HG02943 (cell line): ENCODE data around the gene TMEM129.
"Not testable (repeated sequence)": the region's sequence is repeated elsewhere in the genome, so short reads cannot be mapped to it uniquely, and the experiment has no call there.

Experiments used
- ATAC-seq: cut with Tn5 transposase; IDR thresholded peaks from one replicate; pipeline ENCODE4 v1.9.1; 2021; ENCODE audit warnings: mild to moderate bottlenecking, low read depth, moderate library complexity; ENCODE audit not compliant: unreplicated experiment

Gene TMEM129

GRCh38 chr4:1674682-1675081 lies 46.4 kb downstream of the TMEM129 start:
- no peak for ATAC-seq

GRCh38 chr4:1673671-1674070 lies 47.5 kb downstream of the TMEM129 start:
- no peak for ATAC-seq

DNA sequence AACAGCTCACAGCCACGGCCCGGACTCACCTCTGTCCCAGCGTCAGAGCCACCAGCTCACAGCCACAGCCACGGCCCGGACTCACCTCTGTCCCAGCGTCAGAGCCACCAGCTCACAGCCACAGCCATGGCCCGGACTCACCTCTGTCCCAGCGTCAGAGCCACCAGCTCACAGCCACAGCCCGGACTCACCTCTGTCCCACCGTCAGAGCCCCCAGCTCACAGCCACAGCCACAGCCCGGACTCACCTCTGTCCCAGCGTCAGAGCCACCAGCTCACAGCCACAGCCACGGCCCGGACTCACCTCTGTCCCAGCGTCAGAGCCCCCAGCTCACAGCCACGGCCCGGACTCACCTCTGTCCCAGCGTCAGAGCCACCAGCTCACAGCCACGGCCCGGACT lies 50.1 kb downstream of the TMEM129 start:
- ATAC-seq = not testable (repeated sequence)

DNA sequence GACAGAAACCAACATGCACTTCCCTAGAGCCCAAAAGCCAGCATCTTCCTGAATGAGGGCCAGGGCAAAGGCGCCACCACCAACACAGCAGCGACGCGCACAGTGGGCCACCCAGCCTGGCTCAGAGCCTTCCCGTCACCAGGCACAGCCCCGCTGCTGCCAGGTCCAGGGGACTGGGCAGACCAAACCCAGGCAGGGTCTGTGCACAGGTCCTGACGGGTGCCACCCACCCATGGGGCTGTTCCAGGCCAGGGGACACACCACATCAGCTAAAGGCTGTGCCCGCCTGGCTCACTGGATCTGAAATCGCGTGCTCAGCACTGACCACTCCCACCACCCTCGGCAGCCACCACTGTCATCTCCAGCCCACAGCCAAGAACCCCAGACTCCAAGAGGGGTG lies 50.8 kb downstream of the TMEM129 start:
- no peak for ATAC-seq

GRCh38 chr4:1669850-1670249 lies 51.3 kb downstream of the TMEM129 start:
- ATAC-seq = no peak

DNA sequence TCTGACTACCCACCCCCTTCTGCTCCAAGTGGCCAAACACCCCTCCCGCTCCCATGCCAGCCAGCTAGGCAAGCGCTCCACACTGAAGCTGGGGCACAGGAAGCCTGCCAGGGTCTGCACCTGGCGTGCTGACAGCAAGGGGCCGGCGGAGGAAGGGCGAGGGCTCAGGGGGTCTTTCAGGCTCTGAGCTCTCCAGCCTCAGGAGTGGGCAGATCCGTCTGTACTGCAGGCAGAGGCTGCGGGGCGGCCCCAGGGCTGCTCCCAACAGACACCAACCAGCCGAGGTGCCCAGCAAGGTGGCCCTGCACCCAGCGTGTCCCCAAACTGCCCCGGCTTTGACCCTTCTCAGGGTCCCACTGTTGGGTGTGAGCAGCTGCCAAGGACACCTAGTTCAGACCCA lies 51.9 kb downstream of the TMEM129 start:
- ATAC-seq = no peak

GRCh38 chr4:1668488-1668840 lies 52.7 kb downstream of the TMEM129 start:
- ATAC-seq = no peak

DNA sequence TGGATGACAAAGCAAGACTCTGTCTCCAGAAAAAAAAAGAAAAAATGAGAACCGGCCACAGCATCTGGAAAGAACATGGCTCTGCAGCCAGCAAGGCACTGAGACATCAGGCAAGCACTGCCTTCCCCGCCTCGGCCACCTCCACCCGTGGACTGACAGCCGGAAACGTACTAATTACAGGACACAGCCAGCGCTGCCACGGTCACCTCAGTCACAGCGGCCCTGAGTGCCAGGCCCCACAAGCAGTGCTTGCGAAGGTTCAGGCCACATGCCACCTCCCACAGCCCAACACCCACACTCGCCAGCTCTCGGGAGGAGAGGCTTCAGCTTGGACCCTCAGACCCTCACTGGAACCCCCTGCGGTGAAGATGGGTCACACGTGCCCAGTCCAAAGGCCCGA lies 53.9 kb downstream of the TMEM129 start:
- no peak for ATAC-seq

DNA sequence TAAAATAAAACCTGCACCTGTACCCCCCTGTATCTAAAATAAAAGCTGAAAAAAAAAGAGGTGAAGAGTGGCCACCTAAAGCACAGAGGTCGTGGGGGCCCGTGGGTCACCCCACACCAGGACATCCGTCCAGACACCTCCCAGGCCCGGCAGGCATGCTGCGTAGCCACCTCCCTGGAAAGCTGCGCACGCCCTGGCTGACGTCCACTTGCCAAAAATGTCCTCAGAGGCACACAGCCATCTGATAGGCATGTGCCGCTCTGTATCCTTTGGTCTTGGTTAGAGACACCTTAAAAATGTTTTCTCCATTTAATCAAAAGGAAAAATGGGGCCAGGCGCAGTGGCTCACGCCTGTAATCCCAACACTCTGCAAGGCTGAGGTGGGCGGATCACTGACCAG lies 54.7 kb downstream of the TMEM129 start:
- no peak for ATAC-seq
